GM12878 (cell line): ENCODE results near the gene MCTP2. TPM values are rescaled to one million over a fixed set of nuclear protein-coding genes. Genes with fewer than 3 reads are reported as not detected.

Experiments used
- ATAC-seq: fragments of 200-7000 bp; cut with Tn5 transposase; 3 replicates; pipeline ENCODE4 v1.9.1; 2020; ENCODE audit warnings: mild to moderate bottlenecking, moderate library complexity
- BruUV-seq: library from RNA; stranded (reverse); fragments of 400-500 nt; replicated peaks from 2 replicates; lab custom pipeline; 2021; lab: Mats Ljungman, UMichigan
- CTCF ChIA-PET: fragments of 300-600 bp; sonication (Branson Sonifier 250); formaldehyde crosslinking; extraction: SDS; loops from one replicate; lab custom pipeline; 2021; ENCODE audit warnings: inconsistent platforms; lab: Yijun Ruan, JAX
- POLR2A ChIA-PET: fragments of 350-600 bp; formaldehyde crosslinking; extraction: SDS; loops from one replicate; lab custom pipeline; 2021; ENCODE audit warnings: inconsistent platforms; lab: Charles Lee
- RAD21 ChIA-PET: fragments of 300-600 bp; sonication (Branson Sonifier 250); formaldehyde crosslinking; loops from one replicate; lab custom pipeline; 2023; ENCODE audit warnings: antibody characterized with exemption; ENCODE audit not compliant: unreplicated experiment; lab: Charles Lee
- SMC1A ChIA-PET: fragments of 300-600 bp; sonication (Branson Sonifier 250); formaldehyde crosslinking; loops from one replicate; lab custom pipeline; 2023; ENCODE audit not compliant: unreplicated experiment, uncharacterized antibody; lab: Charles Lee
- DNase-seq: peaks from one replicate; pipeline ENCODE4 v3.0.0-alpha.2; 2011; ENCODE audit warnings: low read depth, low spot score
- FAIRE-seq: peaks from 3 replicates; lab custom pipeline; 2011; peaks lifted over from hg19 to GRCh38; lab: Jason Lieb, UNC
- H2AFZ ChIP-seq: 2 replicates; pipeline ENCODE4 v1.6.0; 2011; ENCODE audit warnings: low read depth, low read length, control low read depth; ENCODE audit not compliant: control insufficient read depth
- H3K27ac ChIP-seq: 2 replicates; pipeline ENCODE4 v1.5.1; 2011; ENCODE audit warnings: control low read depth; ENCODE audit not compliant: control insufficient read depth, insufficient read depth
- H3K27me3 ChIP-seq, 2 experiments: replicated peaks in 1 of 2; 2 replicates each; pipeline versions ENCODE4 v1.6.0 to v1.6.1; 2011; ENCODE audit warnings: low read length in 1 of 2; ENCODE audit not compliant: control insufficient read depth in 2 of 2, insufficient read depth in 2 of 2
- H3K36me3 ChIP-seq, 2 experiments: 2 replicates each; pipeline ENCODE4 v1.5.1; 2011; ENCODE audit warnings: low read length in 1 of 2; ENCODE audit not compliant: control insufficient read depth in 2 of 2, insufficient read depth in 2 of 2
- H3K4me1 ChIP-seq: 2 replicates; pipeline ENCODE4 v1.6.1; 2011; ENCODE audit warnings: mild to moderate bottlenecking, low read length, moderate library complexity, mixed read lengths; ENCODE audit not compliant: control insufficient read depth, insufficient read depth
- H3K4me2 ChIP-seq: 2 replicates; pipeline ENCODE4 v1.6.0; 2011; ENCODE audit warnings: control low read depth; ENCODE audit not compliant: control insufficient read depth, insufficient read depth
- H3K4me3 ChIP-seq: fragments of 200-600 bp; sonication (generic); 2 replicates; pipeline ENCODE4 v1.5.1; 2016
- H3K79me2 ChIP-seq: 2 replicates; pipeline ENCODE4 v1.6.0; 2011; ENCODE audit warnings: low read length; ENCODE audit not compliant: control insufficient read depth, insufficient read depth
- H3K9ac ChIP-seq: 2 replicates; pipeline ENCODE4 v1.8.0; 2011; ENCODE audit warnings: low read length, control low read depth, mixed read lengths; ENCODE audit not compliant: control insufficient read depth, insufficient read depth
- H3K9me3 ChIP-seq: replicated peaks from 3 replicates; pipeline ENCODE4 v1.5.1; 2011; ENCODE audit warnings: mild to moderate bottlenecking, low read length; ENCODE audit not compliant: control insufficient read depth, insufficient read depth
- H4K20me1 ChIP-seq: 2 replicates; pipeline ENCODE4 v1.6.0; 2011; ENCODE audit not compliant: control insufficient read depth, insufficient read depth
- BHLHE40 ChIP-seq, 2 experiments: fragments of 450-650 bp in 1 of 2; IDR thresholded peaks; 2 replicates each; pipeline ENCODE4 v1.6.1; 2011 to 2017; ENCODE audit warnings: low read depth in 2 of 2, borderline replicate concordance in 1 of 2, improper control_type of control experiment in 1 of 2, low read length in 1 of 2, mild to moderate bottlenecking in 1 of 2
- EZH2 ChIP-seq: IDR thresholded peaks from 2 replicates; pipeline ENCODE4 v1.6.1; 2012; ENCODE audit warnings: low read depth, mild to moderate bottlenecking, control low read depth, inconsistent platforms, low read length, borderline replicate concordance; ENCODE audit not compliant: control insufficient read depth
- HDAC6 ChIP-seq: fragments of 200-600 bp; sonication (generic); IDR thresholded peaks from one replicate; pipeline ENCODE4 v1.8.0; 2017; ENCODE audit warnings: antibody characterized with exemption; ENCODE audit not compliant: unreplicated experiment
- MEF2B ChIP-seq: fragments of 450-650 bp; IDR thresholded peaks from 2 replicates; pipeline ENCODE4 v1.6.1; 2018; ENCODE audit warnings: mild to moderate bottlenecking, moderate library complexity; ENCODE audit not compliant: partially characterized antibody, poor library complexity, severe bottlenecking
- PAX5 ChIP-seq: IDR thresholded peaks from 2 replicates; pipeline ENCODE4 v1.6.1; 2011; ENCODE audit warnings: low read depth, low read length, borderline replicate concordance
- SREBF2 ChIP-seq: IDR thresholded peaks from 2 replicates; pipeline ENCODE4 v1.6.1; 2012; ENCODE audit warnings: mild to moderate bottlenecking, low read length
- TARDBP ChIP-seq: IDR thresholded peaks from 2 replicates; pipeline ENCODE4 v1.6.1; 2016; ENCODE audit warnings: borderline replicate concordance
- TBL1XR1 ChIP-seq: IDR thresholded peaks from 2 replicates; pipeline ENCODE4 v1.6.1; 2012; ENCODE audit warnings: low read depth, low read length, improper control_type of control experiment
- WGBS: methylation state at CpG from one replicate; pipeline ENCODE4 v1.1.6; 2016; ENCODE audit warnings: low lambda C conversion rate; ENCODE audit not compliant: insufficient replicate concordance, insufficient coverage; ENCODE audit errors: missing lambda C conversion rate; 5-methylcytosine and 5-hydroxymethylcytosine counted together
- in situ Hi-C: fragments of 300-500 bp; cut with MboI; formaldehyde crosslinking; loops from 9 replicates; pipeline ENCODE4 v1.14.3; 2018; ENCODE audit warnings: mixed read lengths
- intact Hi-C: fragments of 100-400 bp; cut with micrococcal nuclease; formaldehyde crosslinking; loops from one replicate; pipeline ENCODE4 v1.14.2; 2022; ENCODE audit not compliant: unreplicated experiment
- polyA plus RNA-seq, 11 experiments: library from polyadenylated mRNA; depleted of rRNA in 4 of 11; unstranded in 6 of 11; stranded (reverse) in 5 of 11; fragments of >200 nt; fragmentation: Nextera tagmentation in 4 of 11; fragmentation: Illumina TruSeq in 1 of 11; extraction: Ambion mirVana in 4 of 11; extraction: Trizol in 1 of 11; gene quantifications; 1 replicate in 1 of 11; 2 replicates in 10 of 11; pipeline versions ENCODE4 v1.2.1 to v1.2.3, GENCODE V29; 2011 to 2016; ENCODE audit warnings: inconsistent platforms in 2 of 11, missing spikeins in 2 of 11, low read depth in 1 of 11
- total RNA-seq, 4 experiments: library from RNA; depleted of rRNA in 3 of 4; stranded (reverse); fragments of >200 nt in 3 of 4; fragmentation: Illumina TruSeq in 1 of 4; extraction: Trizol in 1 of 4; gene quantifications; 2 replicates each; pipeline versions ENCODE4 v1.2.1 to v1.2.3, GENCODE V29; 2013 to 2021
- TF ChIP-seq, protein P1 (sequence below): IDR thresholded peaks from 2 replicates; pipeline ENCODE4 v1.6.1; 2012; ENCODE audit warnings: low read depth, low read length, improper control_type of control experiment
- TF ChIP-seq, protein P2 (sequence below), 3 experiments: IDR thresholded peaks in 2 of 3; conservative IDR thresholded peaks in 1 of 3; 2 replicates each; pipeline ENCODE4 v1.5.1; 2011; ENCODE audit warnings: low read depth in 3 of 3, low read length in 3 of 3, mild to moderate bottlenecking in 3 of 3, control low read depth in 2 of 3, moderate library complexity in 2 of 3, inconsistent platforms in 1 of 3, mixed read lengths in 1 of 3; ENCODE audit not compliant: control insufficient read depth in 2 of 3, insufficient read depth in 1 of 3; ENCODE audit errors: extremely low read depth in 1 of 3

Gene MCTP2
- total and polyA plus RNA-seq, 10 of the 15 experiments (the other 5 are each of a cell fraction or from before 2014, with no cell fraction given), result 0.24 to 48.5 (median 0.88) TPM

- no peak for TF ChIP-seq PAX5
- TF ChIP-seq EZH2, result no peak
- TF ChIP-seq, protein P1, sequence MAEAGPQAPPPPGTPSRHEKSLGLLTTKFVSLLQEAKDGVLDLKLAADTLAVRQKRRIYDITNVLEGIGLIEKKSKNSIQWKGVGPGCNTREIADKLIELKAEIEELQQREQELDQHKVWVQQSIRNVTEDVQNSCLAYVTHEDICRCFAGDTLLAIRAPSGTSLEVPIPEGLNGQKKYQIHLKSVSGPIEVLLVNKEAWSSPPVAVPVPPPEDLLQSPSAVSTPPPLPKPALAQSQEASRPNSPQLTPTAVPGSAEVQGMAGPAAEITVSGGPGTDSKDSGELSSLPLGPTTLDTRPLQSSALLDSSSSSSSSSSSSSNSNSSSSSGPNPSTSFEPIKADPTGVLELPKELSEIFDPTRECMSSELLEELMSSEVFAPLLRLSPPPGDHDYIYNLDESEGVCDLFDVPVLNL, result no peak
- TF ChIP-seq HDAC6, result no peak
- TF ChIP-seq BHLHE40 (IDR thresholded peaks at IDR 0.05; ENCODE audit: borderline replicate concordance in 1 of 2, low read depth in 2 of 2, low read length in 1 of 2), result no peak
- TF ChIP-seq SREBF2, result no peak
- Histone ChIP-seq H3K27me3 (no peaks in the 10 kb centered on the region), H3K36me3 (no peaks in the 10 kb centered on the region), H2AFZ (no peak overlapping the region), H3K27ac (no peak overlapping the region), H3K4me2 (no peak overlapping the region), H3K79me2 (no peaks in the 10 kb centered on the region), H3K9me3 (no peaks in the 10 kb centered on the region), H3K4me3 (no peak overlapping the region), H4K20me1 (no peaks in the 10 kb centered on the region), H3K9ac (no peak overlapping the region), H3K4me1 (no peaks in the 10 kb centered on the region)
- no peak for ATAC-seq
- 28% methylated on average over 6 of the region's 6 CpGs for WGBS
- intact Hi-C loops (no loop called here), in situ Hi-C loops (no loop called here)
- no TSS peak for BruUV-seq
- SMC1A ChIA-PET, result no interaction called here
- DNase-seq, result no peak
- FAIRE-seq, result no peak
- CTCF ChIA-PET, result no interaction called here
- POLR2A ChIA-PET, result no interaction called here
- RAD21 ChIA-PET, result no interaction called here
These were observed 141.5 kb downstream of the MCTP2 start for GRCh38 chr15:94372821-94373220.

GRCh38 chr15:94375997-94376396, 144.6 kb downstream of the MCTP2 start:
- no peak for DNase-seq
- H3K79me2 ChIP-seq, result no peaks in the 10 kb centered on the region
- POLR2A ChIA-PET, result no interaction called here
- RAD21 ChIA-PET, result no interaction called here
- H3K27ac ChIP-seq, result no peak overlapping the region
- no peaks in the 10 kb centered on the region for H3K36me3 ChIP-seq
- H3K4me1 ChIP-seq, result no peaks in the 10 kb centered on the region
- H2AFZ ChIP-seq, result no peak overlapping the region
- SMC1A ChIA-PET, result no interaction called here
- ATAC-seq, result no peak
- FAIRE-seq, result no peak
- TF ChIP-seq TBL1XR1 (no peak), MEF2B (no peak), TARDBP (no peak)
- TF ChIP-seq, protein P2, sequence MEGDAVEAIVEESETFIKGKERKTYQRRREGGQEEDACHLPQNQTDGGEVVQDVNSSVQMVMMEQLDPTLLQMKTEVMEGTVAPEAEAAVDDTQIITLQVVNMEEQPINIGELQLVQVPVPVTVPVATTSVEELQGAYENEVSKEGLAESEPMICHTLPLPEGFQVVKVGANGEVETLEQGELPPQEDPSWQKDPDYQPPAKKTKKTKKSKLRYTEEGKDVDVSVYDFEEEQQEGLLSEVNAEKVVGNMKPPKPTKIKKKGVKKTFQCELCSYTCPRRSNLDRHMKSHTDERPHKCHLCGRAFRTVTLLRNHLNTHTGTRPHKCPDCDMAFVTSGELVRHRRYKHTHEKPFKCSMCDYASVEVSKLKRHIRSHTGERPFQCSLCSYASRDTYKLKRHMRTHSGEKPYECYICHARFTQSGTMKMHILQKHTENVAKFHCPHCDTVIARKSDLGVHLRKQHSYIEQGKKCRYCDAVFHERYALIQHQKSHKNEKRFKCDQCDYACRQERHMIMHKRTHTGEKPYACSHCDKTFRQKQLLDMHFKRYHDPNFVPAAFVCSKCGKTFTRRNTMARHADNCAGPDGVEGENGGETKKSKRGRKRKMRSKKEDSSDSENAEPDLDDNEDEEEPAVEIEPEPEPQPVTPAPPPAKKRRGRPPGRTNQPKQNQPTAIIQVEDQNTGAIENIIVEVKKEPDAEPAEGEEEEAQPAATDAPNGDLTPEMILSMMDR (IDR thresholded peaks at IDR 0.05 in 2 of 3, conservative IDR thresholded peaks at IDR 0.05 in 1 of 3; ENCODE audit: control insufficient read depth in 2 of 3, extremely low read depth in 1 of 3, insufficient read depth in 1 of 3, low read depth in 3 of 3, low read length in 3 of 3), result 0 out of 6 replicates have a peak, but pooled peaks of 1 of the 3 experiments have one; percentile 1
- H3K9ac ChIP-seq, result no peak overlapping the region
- H3K27me3 ChIP-seq, result no peaks in the 10 kb centered on the region
- no peak overlapping the region for H3K4me3 ChIP-seq
- no peaks in the 10 kb centered on the region for H3K9me3 ChIP-seq
- CTCF ChIA-PET, result interaction anchor here (0.8 to 1.7 kb wide), 3 partner anchors 12 to 52 kb away, joined by 3 to 4 read pairs (median 3); no protein-coding TSS in a partner anchor
- no peak overlapping the region for H3K4me2 ChIP-seq
- 67% methylated on average over 1 of the region's 1 CpG for WGBS
- in situ Hi-C loops, result no loop called here
- no TSS peak for BruUV-seq
- no peaks in the 10 kb centered on the region for H4K20me1 ChIP-seq
- intact Hi-C loops, result no loop called here
